Activated naive CD8-positive, alpha-beta T cell treated with anti-CD3 and anti-CD28 coated beads for 36 hours (primary cell): ENCODE data around the gene PANK3. TPM values are rescaled to one million over a fixed set of nuclear protein-coding genes. Genes with fewer than 3 reads are reported as not detected.

Experiments
- total RNA-seq, 2 experiments: library from RNA; stranded (reverse); gene quantifications; one replicate each; pipeline ENCODE4 v1.2.3, GENCODE V29; 2021

PANK3 gene
- total RNA-seq, 2 experiments from 2014 or later: 59.6 to 61.7 TPM

Other genes with a start within 250 kb of the PANK3 start
- 100 to 1,000 TPM; 153 to 158 TPM for gene RARS1, start 92.9 kb downstream of the PANK3 start, total RNA-seq
- under 1 TPM in 1 of 2 experiments, not detected in 1; 0.19 TPM for gene FBLL1, start 50.1 kb downstream of the PANK3 start, total RNA-seq